HFFc6 (cell line): ENCODE results near the gene DYNC1LI2. TPM values are rescaled to one million over a fixed set of nuclear protein-coding genes. Genes with fewer than 3 reads are reported as not detected.

Experiments
- DNase-seq: peaks from one replicate; pipeline ENCODE4 v3.0.0-alpha.2; 2018
- H3K27ac Mint-ChIP-seq: 2 replicates; pipeline ENCODE4 v1.8.0; 2020; ENCODE audit warnings: mild to moderate bottlenecking, mixed read lengths
- H3K27me3 Mint-ChIP-seq: 2 replicates; pipeline ENCODE4 v1.8.0; 2021; ENCODE audit warnings: mild to moderate bottlenecking, moderate library complexity, mixed read lengths; ENCODE audit not compliant: insufficient read depth
- H3K36me3 Mint-ChIP-seq: 2 replicates; pipeline ENCODE4 v1.8.0; 2021; ENCODE audit warnings: low read depth, mixed read lengths
- H3K4me1 Mint-ChIP-seq: 2 replicates; pipeline ENCODE4 v1.8.0; 2020; ENCODE audit warnings: low read depth, mixed read lengths
- H3K4me3 Mint-ChIP-seq: 2 replicates; pipeline ENCODE4 v1.8.0; 2020; ENCODE audit warnings: mild to moderate bottlenecking, moderate library complexity, mixed read lengths
- H3K9me3 Mint-ChIP-seq: 2 replicates; pipeline ENCODE4 v1.8.0; 2020; ENCODE audit warnings: mild to moderate bottlenecking, mixed read lengths
- CTCF ChIP-seq: fragments of 200-600 bp; sonication (generic); IDR thresholded peaks from 2 replicates; pipeline ENCODE4 v1.5.0; 2021; ENCODE audit warnings: antibody characterized with exemption, mild to moderate bottlenecking
- total RNA-seq, 6 experiments: library from RNA; stranded (reverse); fragmentation: NEBNext Ultra II Directional; extraction: Animal tissue kit (Norgen Biotek cat#: 25700); gene quantifications; 2 replicates in 1 of 6; 3 replicates in 5 of 6; pipeline ENCODE4 v1.2.3, GENCODE V29; 2021

Gene DYNC1LI2
- total RNA-seq, 6 experiments from 2014 or later, result 84.7 to 103 (median 99.7) TPM

GRCh38 chr16:66705790-66706505 is 45.5 kb downstream of the DYNC1LI2 start:
- H3K9me3 Mint-ChIP-seq, result no peaks in the 10 kb centered on the region
- H3K27ac Mint-ChIP-seq, result no peak overlapping the region
- peak; percentile 22 for DNase-seq
- peaks cover 27% of the 10 kb centered on the region for H3K4me1 Mint-ChIP-seq
- H3K4me3 Mint-ChIP-seq, result no peak overlapping the region
- no peak for TF ChIP-seq CTCF
- H3K27me3 Mint-ChIP-seq, result peaks cover 4% of the 10 kb centered on the region; the same call in 1 of the 2 replicates
- no peaks in the 10 kb centered on the region for H3K36me3 Mint-ChIP-seq

DNA sequence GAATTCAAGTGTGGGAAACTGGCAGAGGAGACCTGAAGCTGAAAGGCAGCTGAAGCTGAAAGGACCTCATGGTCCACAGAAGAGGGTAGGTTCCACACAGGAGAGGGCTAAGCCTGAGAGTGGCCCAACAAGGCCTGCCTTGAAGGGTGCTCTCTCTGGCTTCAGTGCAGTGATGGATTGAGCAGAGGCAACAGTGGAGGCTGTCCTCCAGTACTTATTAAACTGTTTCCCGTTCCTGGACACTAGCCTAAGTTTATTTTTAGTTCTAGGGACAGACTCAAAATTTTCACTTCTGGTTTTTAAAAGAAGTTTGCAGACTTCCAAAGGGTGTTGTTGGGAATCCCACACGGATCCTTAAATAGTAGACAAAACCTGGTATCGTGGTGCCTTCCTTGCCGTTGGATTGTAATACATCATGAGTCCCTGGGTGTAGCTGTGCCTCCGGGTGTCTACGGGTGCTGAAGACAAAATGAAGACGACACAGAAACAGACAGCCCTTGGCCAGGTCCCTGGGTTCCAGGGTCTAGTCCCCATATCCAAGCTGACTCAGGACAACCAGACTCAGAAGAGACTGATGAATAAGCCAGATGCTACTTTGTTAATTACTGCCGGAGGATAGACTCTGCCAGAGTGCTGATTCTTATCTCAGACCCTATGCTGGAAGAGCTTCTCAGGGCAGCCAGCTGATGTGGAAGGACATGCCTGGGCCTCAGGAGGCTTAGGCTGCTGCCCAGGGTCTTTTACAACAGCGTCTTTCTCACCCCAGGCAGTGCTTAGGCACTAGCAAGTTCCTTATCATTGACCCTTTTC is 47.8 kb downstream of the DYNC1LI2 start:
- Mint-ChIP-seq H3K27me3 (peaks cover 4% of the 10 kb centered on the region), H3K27ac (peak overlapping the region; percentile 72)
- TF ChIP-seq CTCF, result no peak

GRCh38 chr16:66701516-66701915 is 49.9 kb downstream of the DYNC1LI2 start:
- Mint-ChIP-seq H3K27ac (no peak overlapping the region), H3K36me3 (no peaks in the 10 kb centered on the region), H3K4me1 (peaks cover 25% of the 10 kb centered on the region), H3K4me3 (no peak overlapping the region), H3K27me3 (peaks cover 4% of the 10 kb centered on the region), H3K9me3 (no peaks in the 10 kb centered on the region)
- peak; percentile 31 for DNase-seq
- no peak for TF ChIP-seq CTCF

More for the DNA sequence above, 47.8 kb downstream of the DYNC1LI2 start:
- peak overlapping the region; percentile 28; the same call in 1 of the 2 replicates for H3K4me3 Mint-ChIP-seq
- no peaks in the 10 kb centered on the region for H3K36me3 Mint-ChIP-seq
- no peaks in the 10 kb centered on the region for H3K9me3 Mint-ChIP-seq
- H3K4me1 Mint-ChIP-seq, result peaks cover 27% of the 10 kb centered on the region
- DNase-seq, result peak; percentile 82

DNA sequence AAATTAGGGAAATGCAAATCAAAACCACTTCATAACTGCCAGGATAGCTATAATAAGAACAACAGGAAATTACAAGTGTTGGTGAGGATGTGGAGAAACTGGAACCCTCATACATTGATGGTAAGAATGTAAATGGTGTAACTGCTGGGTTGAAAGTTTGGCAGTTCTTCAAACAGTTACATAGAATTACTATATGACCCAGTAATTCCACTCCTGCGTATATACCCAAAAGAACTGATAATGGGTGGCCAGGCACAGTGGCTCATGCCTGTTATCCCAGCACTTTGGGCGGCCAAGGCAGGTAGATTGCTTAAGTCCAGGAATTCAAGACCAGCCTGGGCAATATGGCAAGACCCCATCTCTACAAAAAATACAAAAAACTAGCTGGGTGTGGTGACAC is 50.4 kb downstream of the DYNC1LI2 start:
- Mint-ChIP-seq H3K27ac (no peak overlapping the region), H3K4me3 (no peak overlapping the region), H3K4me1 (peaks cover 20% of the 10 kb centered on the region), H3K9me3 (no peaks in the 10 kb centered on the region), H3K27me3 (peaks cover 4% of the 10 kb centered on the region), H3K36me3 (no peaks in the 10 kb centered on the region)
- no peak for DNase-seq
- TF ChIP-seq CTCF, result no peak

DNA sequence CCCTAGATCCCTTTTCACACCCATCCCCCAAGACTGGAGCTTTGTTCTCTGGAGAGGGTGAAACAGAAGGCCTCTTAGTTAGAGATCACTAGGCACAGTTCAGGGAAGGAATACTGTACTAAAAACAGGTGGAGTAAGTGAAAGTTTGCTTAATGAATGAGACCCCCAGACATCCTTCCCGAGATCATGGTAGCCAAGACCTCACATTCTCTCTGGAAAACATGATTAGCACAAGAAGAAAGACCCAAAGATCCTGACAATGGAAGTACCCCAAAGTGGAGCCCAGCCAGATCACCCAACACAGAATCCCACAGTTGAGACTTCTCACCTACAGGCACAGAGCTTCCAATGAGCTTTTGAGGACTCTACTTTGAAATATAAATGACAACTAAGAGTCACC is 51.5 kb downstream of the DYNC1LI2 start:
- H3K36me3 Mint-ChIP-seq, result no peaks in the 10 kb centered on the region
- no peaks in the 10 kb centered on the region for H3K9me3 Mint-ChIP-seq
- no peak overlapping the region for H3K27ac Mint-ChIP-seq
- no peak for DNase-seq
- no peak overlapping the region for H3K4me3 Mint-ChIP-seq
- peaks cover 4% of the 10 kb centered on the region for H3K27me3 Mint-ChIP-seq
- no peak for TF ChIP-seq CTCF
- peaks cover 27% of the 10 kb centered on the region for H3K4me1 Mint-ChIP-seq
